WERI-Rb-1 (cell line): ENCODE data around the gene RIPK3.

Source experiments
- DNase-seq: peaks from one replicate; pipeline ENCODE4 v3.0.0-alpha.2; 2020
- H3K27ac ChIP-seq: fragments of 250-450 bp; sonication (Bioruptor Pico); 2 replicates; pipeline ENCODE4 v1.5.1; 2020; ENCODE audit warnings: mild to moderate bottlenecking, moderate library complexity
- H3K27me3 ChIP-seq: fragments of 250-450 bp; sonication (Bioruptor Pico); 2 replicates; pipeline ENCODE4 v1.5.1; 2021; ENCODE audit warnings: mild to moderate bottlenecking, low read depth, moderate library complexity; ENCODE audit not compliant: insufficient read depth, severe bottlenecking
- H3K36me3 ChIP-seq: fragments of 250-450 bp; sonication (Bioruptor Pico); 2 replicates; pipeline ENCODE4 v1.5.1; 2020; ENCODE audit warnings: mild to moderate bottlenecking, moderate library complexity
- H3K4me3 ChIP-seq: 2 replicates; pipeline ENCODE4 v1.5.1; 2011; ENCODE audit warnings: low read depth, mild to moderate bottlenecking, control low read depth, low read length
- H3K9me3 ChIP-seq: fragments of 250-450 bp; sonication (Bioruptor Pico); 2 replicates; pipeline ENCODE4 v1.5.1; 2021; ENCODE audit warnings: mild to moderate bottlenecking, moderate library complexity; ENCODE audit not compliant: severe bottlenecking
- CTCF ChIP-seq: IDR thresholded peaks from 2 replicates; pipeline ENCODE4 v1.5.1; 2011; ENCODE audit warnings: low read depth, mild to moderate bottlenecking, control low read depth, inconsistent platforms, low read length

RIPK3 gene

DNA sequence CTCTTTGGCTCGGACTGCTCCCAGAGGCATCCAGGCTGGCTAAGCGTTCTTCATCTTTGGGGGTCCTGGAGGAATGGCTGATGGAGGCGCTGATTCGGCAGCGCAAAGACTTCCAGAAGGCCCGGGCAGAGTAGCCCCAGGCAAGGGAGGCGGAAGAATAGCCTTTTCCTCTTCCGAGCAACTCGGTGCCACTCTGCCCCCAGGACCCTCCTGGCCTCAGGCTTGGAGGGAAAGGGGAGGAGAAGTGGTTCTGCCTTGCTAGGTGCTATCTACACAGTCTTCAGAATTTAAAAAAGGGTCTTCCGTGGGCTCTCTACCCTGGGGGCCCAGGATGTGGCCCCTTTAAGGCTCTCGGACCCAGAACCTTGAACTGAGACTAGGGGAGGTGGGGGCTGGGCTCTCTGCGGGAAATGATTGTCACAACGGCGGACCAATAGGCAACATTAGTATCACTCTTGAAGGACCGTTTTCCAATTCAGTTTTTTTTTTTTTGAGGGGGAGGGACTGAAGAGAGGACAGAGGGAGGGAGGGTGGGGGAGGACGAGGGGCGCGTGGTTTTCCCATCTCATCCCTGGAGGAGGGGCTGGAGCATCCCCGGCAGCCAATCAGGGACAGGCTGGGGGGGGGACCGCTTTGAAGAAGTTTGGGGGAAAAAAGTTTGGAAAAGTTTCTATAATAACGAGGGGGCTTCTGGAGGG, 27.9 kb upstream of the RIPK3 start, which contains the start of gene NFATC4:
Gene NFATC4 (plus strand): TSS at position 671 of the 698 bp plus-strand sequence. CDS start 157 bp downstream, outside the sequence.
- H3K27ac ChIP-seq = peak within 1 kb of the TSS; percentile 94
- peak; percentile 93 for DNase-seq

DNA sequence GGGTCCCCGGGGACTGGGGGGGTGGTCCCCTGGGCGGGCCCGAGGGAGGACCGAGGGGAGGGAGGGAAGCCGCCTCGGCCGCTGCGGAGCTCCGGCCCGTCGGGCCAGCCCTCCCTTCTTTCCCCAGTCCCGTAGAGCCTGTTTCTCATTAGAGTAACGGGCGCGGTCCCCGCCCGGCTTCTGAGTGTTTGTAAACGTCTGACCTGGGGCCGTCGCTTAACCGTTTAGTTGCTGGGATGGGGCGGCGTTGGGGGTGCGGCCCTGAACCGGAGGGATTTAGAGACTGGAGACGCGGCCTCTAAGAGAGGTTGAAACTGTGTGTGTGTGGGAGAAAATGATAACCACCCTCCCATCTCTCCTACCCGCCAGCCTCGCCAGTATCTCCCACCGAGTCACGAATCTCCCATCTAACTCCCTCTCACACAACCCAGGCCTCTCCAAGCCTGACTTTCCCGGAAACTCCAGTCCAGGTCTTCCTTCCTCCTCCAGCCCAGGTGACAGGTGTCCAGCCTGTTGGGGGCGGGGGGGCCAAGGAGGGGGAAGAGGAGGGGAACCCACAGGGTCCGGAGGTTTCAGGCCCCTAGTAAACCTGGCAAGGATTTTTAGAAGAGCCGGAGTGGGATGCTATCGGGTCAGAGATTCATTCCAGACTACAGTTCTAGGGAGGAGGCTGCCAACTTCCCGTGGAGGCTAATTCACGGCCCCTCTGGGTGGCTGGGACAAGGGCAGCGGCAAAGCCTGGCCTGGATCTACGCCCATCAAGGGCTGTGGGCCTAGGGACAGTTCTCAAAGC, 27.1 kb upstream of the RIPK3 start:
- Histone ChIP-seq H3K36me3 (no peaks in the 10 kb centered on the region; the same call in 1 of the 2 replicates), H3K4me3 (peak overlapping the region; percentile 80), H3K9me3 (no peaks in the 10 kb centered on the region), H3K27ac (peak overlapping the region; percentile 94), H3K27me3 (no peaks in the 10 kb centered on the region)
- no peak for TF ChIP-seq CTCF
- DNase-seq = peak; percentile 98

More for the DNA sequence above, 27.9 kb upstream of the RIPK3 start, which contains the start of gene NFATC4:
- Histone ChIP-seq H3K36me3 (no peaks in the 10 kb centered on the region; the same call in 1 of the 2 replicates), H3K27me3 (no peaks in the 10 kb centered on the region), H3K4me3 (peak within 1 kb of the TSS; percentile 80), H3K9me3 (no peaks in the 10 kb centered on the region)
- no peak for TF ChIP-seq CTCF

- H3K4me3 ChIP-seq = peak overlapping the region; percentile 80
- no peaks in the 10 kb centered on the region for H3K9me3 ChIP-seq
- DNase-seq = no peak
- TF ChIP-seq CTCF = no peak
- no peaks in the 10 kb centered on the region for H3K27me3 ChIP-seq
- no peaks in the 10 kb centered on the region; the same call in 1 of the 2 replicates for H3K36me3 ChIP-seq
- peak overlapping the region; percentile 94 for H3K27ac ChIP-seq
Measured at GRCh38 chr14:24366413-24366720, 26.6 kb upstream of the RIPK3 start.

- peak overlapping the region; percentile 94 for H3K27ac ChIP-seq
- DNase-seq = peak; percentile 92
- peak; percentile 90 for TF ChIP-seq CTCF
- H3K4me3 ChIP-seq = peak overlapping the region; percentile 80
- H3K9me3 ChIP-seq = no peaks in the 10 kb centered on the region
- no peaks in the 10 kb centered on the region for H3K27me3 ChIP-seq
- H3K36me3 ChIP-seq = no peaks in the 10 kb centered on the region; the same call in 1 of the 2 replicates
Measured at GRCh38 chr14:24365600-24366412, 26.0 kb upstream of the RIPK3 start.

DNA sequence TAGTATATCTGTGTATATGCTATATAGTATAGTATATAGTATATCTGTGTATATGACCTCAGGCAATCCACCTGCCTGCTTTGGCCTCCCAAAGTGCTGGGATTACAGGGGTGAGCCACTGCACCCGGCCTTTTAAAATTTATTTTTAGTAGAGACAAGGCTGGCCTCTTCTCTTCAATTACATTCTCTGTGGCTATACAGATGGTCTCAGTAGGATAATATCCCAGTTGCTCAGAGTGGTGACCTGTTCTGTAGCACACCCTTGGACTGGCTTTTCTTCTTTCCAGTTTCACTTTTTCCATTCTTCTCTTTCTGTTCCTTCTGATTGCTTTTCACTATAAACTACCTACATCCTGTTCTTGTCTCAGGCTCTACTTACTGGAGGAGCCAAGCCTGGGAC, 25.1 kb upstream of the RIPK3 start:
- Histone ChIP-seq H3K9me3 (no peaks in the 10 kb centered on the region), H3K27me3 (no peaks in the 10 kb centered on the region), H3K36me3 (no peaks in the 10 kb centered on the region; the same call in 1 of the 2 replicates), H3K4me3 (no peak overlapping the region), H3K27ac (no peak overlapping the region)
- no peak for DNase-seq
- no peak for TF ChIP-seq CTCF
